HAP-1 (cell line): ENCODE results near the gene ATXN7L3B.

Experiments
- DNase-seq, 2 experiments: peaks; one replicate each; pipeline ENCODE4 v3.0.0-alpha.2; 2016 to 2020; ENCODE audit warnings: low spot score in 2 of 2
- H3K27me3 ChIP-seq: fragments of 250-450 bp; sonication (Bioruptor Pico); 2 replicates; pipeline ENCODE4 v1.5.1; 2020; ENCODE audit warnings: low read depth, mild to moderate bottlenecking, moderate library complexity
- H3K36me3 ChIP-seq: fragments of 250-450 bp; sonication (Bioruptor Pico); replicated peaks from 2 replicates; pipeline ENCODE4 v1.5.1; 2020; ENCODE audit warnings: mild to moderate bottlenecking
- H3K4me1 ChIP-seq: fragments of 250-450 bp; sonication (Bioruptor Pico); 2 replicates; pipeline ENCODE4 v1.5.1; 2020; ENCODE audit warnings: mild to moderate bottlenecking
- H3K4me3 ChIP-seq: fragments of 250-450 bp; sonication (Bioruptor Pico); 2 replicates; pipeline ENCODE4 v1.5.1; 2020; ENCODE audit warnings: mild to moderate bottlenecking, moderate library complexity
- H3K9me3 ChIP-seq: fragments of 250-450 bp; sonication (Bioruptor Pico); 2 replicates; pipeline ENCODE4 v1.5.1; 2020; ENCODE audit warnings: mild to moderate bottlenecking, moderate library complexity
- in situ Hi-C: fragments of 300-500 bp; cut with MboI; formaldehyde crosslinking; loops from 3 replicates; pipeline ENCODE4 v1.14.3; 2020; ENCODE audit warnings: low sequenced_read_pairs, inconsistent platforms, mixed read lengths

The ATXN7L3B gene

GRCh38 chr12:74579981-74580380, 42.3 kb downstream of the ATXN7L3B start:
- DNase-seq: no peak
- no peaks in the 10 kb centered on the region for H3K4me1 ChIP-seq
- no peaks in the 10 kb centered on the region for H3K9me3 ChIP-seq
- H3K36me3 ChIP-seq: no peaks in the 10 kb centered on the region
- H3K27me3 ChIP-seq: no peaks in the 10 kb centered on the region; the same call in none of the 2 replicates
- no peak overlapping the region for H3K4me3 ChIP-seq
- in situ Hi-C loops: no loop called here

GRCh38 chr12:74581439-74581838, 43.8 kb downstream of the ATXN7L3B start:
- in situ Hi-C loops: no loop called here
- Histone ChIP-seq H3K4me3 (no peak overlapping the region), H3K36me3 (no peaks in the 10 kb centered on the region), H3K9me3 (no peaks in the 10 kb centered on the region), H3K4me1 (no peaks in the 10 kb centered on the region), H3K27me3 (no peaks in the 10 kb centered on the region; the same call in none of the 2 replicates)
- no peak for DNase-seq

GRCh38 chr12:74584483-74585062, 46.9 kb downstream of the ATXN7L3B start:
- no peaks in the 10 kb centered on the region for H3K4me1 ChIP-seq
- H3K27me3 ChIP-seq: no peaks in the 10 kb centered on the region
- no peaks in the 10 kb centered on the region for H3K9me3 ChIP-seq
- in situ Hi-C loops: no loop called here
- H3K36me3 ChIP-seq: no peaks in the 10 kb centered on the region
- no peak for DNase-seq
- no peak overlapping the region for H3K4me3 ChIP-seq

- Histone ChIP-seq H3K4me1 (no peaks in the 10 kb centered on the region), H3K4me3 (no peak overlapping the region), H3K9me3 (no peaks in the 10 kb centered on the region), H3K36me3 (no peaks in the 10 kb centered on the region), H3K27me3 (no peaks in the 10 kb centered on the region)
- peak in 1 of 2 experiments; percentile 3 for DNase-seq
- in situ Hi-C loops: no loop called here
Observed at GRCh38 chr12:74586251-74586650, 48.6 kb downstream of the ATXN7L3B start.
